GM19328 (cell line): ENCODE measurements around the gene EXOC4.

Experiments
- ATAC-seq: cut with Tn5 transposase; IDR thresholded peaks from one replicate; pipeline ENCODE4 v1.9.1; 2021; ENCODE audit warnings: mild to moderate bottlenecking, moderate library complexity; ENCODE audit not compliant: unreplicated experiment

The EXOC4 gene

DNA sequence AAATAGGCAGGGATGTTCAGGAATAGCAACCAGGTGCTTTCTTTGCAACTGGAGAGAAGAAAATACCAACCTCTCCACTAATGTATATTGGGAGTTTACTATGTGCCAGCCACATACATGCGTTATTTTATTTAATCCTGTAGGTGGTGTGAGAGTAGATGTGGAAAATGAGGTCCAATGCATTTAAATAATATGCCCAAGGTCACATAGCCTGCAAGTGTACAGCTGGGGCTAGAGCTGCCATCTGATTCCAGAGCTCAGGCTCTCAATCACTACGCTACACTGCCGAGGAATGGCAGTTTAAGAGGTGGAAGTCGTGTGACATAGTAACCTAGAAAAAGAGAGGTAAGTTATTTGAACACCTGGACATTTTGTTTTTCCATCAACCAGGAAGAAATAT, 277.0 kb downstream of the EXOC4 start:
- ATAC-seq: no peak

DNA sequence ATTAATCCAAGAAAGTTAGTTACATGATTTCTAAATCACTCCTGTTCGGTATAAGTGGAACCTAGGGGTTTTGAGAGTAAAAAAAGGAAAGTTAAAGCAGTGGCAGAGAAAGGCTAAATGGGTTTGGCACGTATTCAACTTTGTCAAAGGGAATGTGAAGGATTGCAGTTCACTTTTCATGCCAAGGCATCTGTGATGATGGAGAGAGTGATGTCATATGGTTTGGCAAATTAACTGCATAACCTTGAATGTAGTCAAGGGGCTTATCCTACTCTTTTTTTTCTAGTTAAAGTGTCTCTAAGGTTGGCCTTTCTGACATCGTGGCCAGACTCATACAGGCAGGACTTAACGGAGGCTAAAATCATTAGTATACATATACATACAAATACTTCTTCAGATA, 277.8 kb downstream of the EXOC4 start:
- ATAC-seq: no peak

DNA sequence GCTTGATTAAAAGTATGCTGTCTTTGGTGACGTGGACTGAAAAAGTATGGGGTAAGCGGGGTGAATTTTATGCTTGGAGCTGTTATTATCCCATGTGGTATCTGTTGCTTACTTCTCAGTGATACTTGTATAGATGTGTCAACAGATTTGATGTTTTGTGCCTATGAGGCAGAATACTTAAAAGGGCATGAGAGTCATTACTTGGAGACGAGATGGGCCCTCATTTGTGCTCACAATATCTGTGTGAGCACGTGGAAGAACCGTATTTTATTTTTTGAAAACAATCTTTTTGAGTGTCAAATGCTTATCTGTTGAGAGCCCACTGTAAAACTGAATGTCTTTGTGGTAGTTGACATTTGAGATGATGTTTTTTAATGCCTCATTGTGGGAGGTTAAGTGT, 281.9 kb downstream of the EXOC4 start:
- no peak for ATAC-seq

DNA sequence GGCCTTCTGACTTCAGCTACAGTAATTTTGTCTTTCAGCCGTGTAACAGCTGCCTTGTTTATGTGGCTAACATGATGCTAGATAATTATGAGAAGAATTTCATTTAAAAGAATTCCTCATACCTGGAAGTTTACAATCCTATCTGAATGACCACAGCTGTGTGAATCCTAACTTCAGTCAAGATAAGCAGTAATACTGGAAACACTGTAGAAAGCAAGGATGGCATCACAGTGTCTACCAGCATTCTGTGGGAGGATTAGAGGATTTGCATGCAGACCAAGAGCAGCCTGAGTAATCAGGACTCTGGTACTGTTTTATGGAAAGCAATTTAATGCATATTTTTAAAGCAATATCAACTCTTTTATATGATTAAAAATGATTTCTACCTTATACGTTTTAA, 282.4 kb downstream of the EXOC4 start:
- ATAC-seq: no peak

DNA sequence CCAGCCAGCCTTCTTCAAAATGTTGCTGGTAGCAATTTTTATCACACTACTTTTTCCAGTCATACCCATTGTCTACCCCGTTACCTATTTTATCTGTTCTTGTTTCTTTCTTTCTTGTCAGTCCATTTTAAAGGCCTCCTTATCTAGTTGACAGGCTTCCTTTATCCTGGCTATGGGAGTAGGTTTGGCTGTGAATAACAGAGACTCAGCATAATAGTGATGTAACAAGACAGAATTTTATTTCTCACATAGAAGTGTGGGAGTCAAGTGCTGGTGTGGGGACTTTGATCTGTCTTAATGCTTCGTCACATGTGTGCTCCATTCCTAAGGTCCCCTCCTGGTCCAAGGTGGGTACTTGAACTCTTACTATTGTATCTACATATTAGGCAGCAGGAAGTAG, 283.6 kb downstream of the EXOC4 start:
- no peak for ATAC-seq

DNA sequence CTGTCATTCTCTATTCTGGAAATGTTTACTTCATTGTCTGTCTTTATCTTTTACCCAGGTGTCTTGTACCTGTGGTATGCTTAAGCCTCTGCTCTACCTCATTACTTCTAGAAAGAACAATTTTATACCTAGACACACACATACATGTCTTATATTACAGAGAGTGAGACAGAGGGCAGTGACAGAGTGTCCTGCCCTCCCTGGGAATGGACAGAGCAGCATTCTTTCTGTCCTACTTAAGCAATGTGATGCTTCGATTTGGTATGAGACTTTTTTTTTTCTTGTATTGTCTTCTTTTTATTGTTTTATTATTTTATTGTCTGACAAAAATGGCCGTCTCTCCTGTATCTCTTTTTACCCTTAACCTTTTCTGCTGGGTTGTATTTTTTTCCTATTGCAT, 286.1 kb downstream of the EXOC4 start:
- ATAC-seq: no peak

DNA sequence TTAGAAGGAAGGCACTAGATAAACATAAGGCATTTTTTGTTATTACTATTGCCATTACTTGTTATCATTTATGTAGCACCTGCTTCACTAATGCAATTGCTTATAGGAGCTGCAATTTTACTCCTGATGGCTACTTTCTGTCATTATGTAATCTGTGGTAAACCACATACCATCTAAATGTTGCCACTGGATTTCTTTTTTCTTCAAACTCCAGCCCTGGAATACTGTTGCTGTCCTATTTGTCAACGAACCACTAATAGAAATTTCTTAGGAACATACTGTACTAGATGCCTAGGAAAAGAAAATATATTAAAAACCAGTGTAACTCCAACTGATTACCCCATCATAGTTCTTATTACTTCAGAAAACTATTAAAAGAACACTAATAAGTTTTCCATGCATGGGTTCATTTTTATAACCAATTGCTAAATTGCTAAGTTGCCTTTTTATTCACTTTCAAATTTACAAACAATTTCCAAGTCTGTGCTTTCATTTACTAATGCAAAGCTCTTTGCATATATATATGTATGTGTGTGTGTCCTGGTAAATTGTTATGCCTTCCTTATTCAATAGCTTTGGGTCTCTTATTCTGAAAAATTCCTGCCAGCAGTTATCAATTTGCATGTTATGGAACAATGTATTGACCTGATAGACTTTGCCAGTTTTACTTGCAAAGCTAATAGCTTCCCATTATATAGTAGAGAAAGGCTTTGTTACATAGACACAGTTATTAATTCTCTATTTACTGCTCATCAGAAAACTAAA, 287.4 kb downstream of the EXOC4 start:
- ATAC-seq: no peak

DNA sequence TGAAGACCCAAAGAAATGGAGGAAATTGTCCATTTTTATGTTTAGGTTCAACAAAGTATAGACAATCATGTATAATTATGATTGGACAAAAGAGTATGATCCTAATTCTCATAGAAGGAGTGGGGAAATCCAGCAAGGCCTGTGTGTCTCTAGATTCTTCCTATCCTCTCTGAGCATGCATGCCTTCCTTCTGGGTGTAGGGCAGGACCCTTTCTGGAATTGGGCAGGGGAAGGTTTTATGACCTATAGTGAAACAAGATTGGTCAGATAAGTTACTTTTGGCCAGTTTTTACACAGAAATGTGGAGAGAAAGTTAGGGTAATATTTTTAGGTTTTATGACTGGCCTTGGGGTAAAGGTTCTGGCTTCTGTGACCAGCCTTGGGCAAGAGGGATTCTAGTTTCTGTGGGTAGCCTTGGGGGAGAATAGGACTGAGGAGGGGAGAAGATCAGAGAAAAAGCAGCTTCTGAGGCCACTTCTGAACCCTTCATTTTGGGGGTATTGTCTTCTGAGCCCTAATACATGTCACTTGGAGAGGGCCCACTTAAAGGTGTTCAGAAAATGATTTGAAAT, 289.4 kb downstream of the EXOC4 start:
- ATAC-seq: no peak

DNA sequence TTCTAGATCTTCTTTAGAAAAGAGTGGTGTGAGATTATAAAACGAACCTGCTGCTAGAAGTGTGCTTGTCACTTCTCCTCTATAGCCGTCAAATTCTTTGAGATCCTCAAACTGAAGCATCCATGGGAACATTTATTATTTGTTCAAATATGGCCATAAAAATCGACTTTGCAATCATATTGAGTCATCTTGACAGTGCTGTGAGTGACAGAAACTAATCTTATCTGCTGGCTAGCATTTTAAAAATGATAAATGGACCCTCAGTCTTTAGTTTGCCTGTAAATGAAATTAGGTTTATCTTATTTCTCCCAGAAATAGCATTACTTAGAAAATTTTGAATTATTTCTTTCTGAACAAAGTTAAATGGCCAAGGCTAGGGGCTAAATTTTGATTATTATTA, 290.8 kb downstream of the EXOC4 start:
- no peak for ATAC-seq

DNA sequence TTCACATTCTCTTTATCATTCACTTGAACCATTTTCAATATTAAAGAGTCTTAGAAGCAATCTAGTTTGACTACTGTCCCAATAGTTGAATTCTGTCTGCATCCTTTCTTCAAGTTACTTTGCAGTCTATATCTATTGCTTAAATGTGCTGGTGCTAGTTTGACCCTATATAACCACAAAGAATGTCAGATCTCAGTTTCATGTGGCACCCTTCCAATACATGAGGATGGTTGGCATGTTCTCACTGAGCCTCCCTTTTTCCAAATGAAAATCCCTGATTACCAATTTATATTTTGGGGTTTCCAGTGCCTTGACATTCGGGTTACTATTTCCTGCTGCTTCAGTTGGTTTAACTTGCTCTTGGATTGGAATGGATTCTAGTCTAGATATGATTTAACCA, 292.7 kb downstream of the EXOC4 start:
- ATAC-seq: no peak

DNA sequence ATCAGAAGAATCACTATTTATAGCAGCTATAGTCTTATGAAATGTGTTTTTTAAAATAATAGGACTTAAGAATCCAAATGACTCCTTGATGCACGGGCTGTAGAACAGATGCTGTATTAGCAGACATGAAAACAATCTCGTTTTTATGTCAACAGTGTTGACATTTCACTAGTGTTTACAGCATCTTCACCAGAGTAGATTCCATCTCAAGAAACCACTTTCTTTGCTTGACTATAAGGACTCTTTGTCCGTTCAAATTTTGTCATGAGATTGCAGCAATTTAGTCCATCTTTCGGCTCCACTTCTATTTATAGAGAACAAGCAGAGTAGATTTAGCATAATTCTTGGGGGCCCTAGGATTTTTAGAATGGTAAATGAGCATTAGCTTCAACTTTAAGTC, 295.1 kb downstream of the EXOC4 start:
- no peak for ATAC-seq

DNA sequence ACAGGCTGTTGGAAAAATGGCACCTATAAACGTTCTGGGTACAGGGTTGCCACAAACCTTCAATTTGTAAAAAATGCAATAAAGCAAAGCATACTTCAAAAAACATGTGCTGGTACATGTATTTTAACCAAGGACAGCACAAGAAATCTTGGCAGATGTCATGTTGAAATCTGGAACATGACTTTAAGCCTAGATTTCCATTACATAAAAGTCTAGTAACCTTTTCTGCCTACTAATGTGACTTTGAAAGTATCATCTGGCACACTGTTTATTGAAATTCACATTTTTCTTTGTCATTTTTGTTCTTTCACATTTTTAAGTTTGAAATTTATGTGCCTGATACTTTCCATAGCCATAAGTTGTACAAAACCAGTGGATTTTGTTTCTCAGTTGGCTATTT, 296.8 kb downstream of the EXOC4 start:
- ATAC-seq: no peak

DNA sequence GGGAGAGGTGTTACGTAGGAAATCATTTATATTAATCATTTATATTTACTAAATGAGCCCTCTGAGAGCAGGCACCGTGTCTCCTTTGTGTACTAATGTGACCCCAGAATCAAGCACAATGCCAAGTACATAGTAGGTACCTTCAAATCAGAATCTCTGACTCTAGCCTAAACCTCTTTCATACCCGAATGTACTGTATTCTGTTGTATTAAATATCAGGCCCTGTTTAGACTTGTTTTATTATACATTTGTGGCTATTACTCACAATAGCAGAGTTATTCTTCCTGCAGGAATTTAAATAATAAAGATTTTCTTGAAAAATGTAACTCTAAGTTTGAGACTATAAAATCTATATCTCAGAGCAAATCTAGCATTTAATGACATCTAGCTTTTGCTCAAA, 297.3 kb downstream of the EXOC4 start:
- no peak for ATAC-seq

DNA sequence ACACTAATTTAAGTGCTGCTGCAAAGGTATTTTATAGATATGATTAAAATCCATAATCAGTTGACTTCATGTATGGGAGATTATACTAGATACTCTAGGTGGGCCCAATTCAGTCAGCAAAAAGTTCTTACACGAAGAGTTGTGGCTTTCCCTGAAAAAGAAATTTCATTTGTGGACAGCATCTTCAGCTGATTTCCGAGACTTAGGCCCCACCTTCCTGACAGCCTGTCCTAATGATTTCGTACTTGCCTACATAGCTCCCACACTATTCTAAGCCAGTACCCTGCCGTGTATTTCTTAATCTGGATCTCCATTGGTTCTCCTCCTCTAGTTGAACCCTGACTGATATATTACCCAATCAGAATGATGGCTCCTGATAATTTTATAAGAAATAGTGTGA, 297.9 kb downstream of the EXOC4 start:
- ATAC-seq: no peak

DNA sequence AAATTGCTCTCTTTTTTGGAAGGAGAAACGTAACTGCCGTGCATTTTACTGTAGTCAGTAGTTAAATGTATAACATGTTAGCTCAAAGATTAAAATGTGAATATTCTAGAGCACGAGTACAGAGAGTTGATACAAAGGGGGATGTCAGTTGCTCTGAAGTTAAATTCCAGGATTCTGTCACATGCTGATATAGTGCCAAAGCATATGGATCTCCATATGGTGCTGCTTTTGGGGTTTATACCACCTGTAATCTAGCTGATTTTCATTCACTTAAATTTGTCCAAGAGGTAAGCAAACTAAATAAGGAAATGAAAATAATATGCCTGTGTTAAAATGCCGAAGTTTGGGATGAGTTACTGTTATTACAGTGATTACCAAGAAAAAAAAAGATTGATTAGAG, 298.6 kb downstream of the EXOC4 start:
- ATAC-seq: no peak

DNA sequence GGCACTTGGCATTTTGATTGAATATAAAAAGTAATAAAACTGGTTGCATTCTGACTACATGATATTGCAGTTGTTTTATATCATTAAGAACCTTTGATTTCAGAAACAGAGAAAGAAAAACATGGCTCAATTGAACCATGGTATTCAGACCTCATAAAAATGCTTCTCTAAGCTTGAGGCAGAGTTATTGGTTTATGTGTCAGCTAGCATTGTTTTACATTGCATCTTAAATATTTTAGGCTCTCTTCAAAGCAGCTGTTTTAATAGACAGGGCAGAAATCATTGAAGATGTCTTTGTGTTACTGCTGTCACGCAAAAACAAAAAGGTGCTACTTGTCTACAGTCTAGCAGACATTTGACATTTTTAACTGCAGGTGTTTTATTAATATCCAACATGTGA, 299.2 kb downstream of the EXOC4 start:
- no peak for ATAC-seq

DNA sequence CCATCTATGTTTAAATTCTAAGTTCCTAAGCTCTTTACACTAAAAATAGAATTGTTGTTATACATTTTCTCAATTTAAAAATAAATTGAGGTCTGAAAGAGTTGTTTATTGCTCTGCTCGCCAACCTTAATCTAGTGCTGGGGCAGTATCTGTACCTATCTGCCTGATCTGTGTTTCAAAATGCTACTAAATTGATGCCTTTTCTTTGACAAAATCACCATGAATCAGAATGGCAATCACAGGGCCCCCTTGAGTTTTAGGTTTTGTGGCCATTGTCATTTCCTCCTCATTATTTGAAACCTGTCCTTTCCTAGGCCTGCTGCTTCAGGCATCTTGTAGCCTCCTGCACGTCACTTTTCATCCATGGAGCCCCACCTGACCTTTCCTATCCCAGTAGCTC, 301.5 kb downstream of the EXOC4 start:
- ATAC-seq: no peak

DNA sequence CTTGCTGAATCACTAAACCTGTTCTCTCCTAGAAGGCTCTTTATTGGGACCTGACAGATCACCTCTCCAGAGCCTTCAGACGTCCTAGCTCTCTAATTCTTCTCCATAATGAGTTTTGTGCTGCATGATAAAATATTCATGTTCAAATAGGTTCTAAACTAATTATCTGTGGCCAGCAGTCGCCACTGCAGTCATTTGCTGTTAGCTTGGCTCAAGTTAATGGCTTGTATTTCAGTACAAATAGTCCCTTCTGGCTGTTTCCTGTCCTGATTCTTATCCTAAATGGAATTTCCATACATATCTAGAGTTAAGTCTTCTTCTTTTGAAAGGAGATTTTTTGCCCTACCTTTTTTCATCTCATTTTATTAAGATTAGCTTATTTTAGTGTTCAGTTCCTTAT, 303.2 kb downstream of the EXOC4 start:
- ATAC-seq: no peak

DNA sequence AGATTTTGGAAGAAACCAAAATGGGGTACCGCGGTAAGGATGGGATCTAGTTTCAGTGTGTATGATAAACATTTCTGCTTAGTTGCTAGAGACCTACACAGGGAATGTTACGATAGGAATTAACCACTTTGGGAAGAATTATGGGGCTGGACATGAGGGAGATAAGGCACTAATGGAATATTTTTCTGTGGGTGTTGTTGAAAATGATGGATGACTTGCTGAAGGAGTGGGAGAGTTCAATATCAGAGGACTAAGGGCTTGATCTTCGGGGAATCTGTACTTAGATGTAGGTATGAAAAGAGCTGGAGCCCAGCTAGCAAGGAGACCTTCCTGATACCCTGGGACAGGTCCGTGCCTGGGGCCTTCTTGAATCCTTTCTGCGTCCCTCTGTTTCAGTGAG, 303.7 kb downstream of the EXOC4 start:
- no peak for ATAC-seq

DNA sequence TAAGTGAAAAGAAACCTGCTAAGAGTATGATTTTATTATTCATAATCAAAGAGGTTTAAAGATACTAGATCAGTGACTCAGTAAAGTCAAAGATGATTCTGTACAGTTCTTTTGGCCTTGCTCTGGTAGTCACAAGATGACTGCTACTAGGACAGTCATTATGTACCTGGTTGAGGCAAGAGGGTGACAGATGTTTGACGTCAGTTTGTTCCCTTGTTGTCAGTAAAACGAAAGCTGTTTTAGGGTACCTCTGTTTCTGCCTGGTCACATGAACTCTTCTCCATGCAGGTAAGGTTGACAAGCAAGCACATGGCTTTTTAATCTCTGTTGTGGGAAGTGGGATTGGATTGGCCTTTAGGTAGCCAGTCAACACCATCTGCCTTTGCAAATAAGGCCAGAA, 308.0 kb downstream of the EXOC4 start:
- no peak for ATAC-seq

DNA sequence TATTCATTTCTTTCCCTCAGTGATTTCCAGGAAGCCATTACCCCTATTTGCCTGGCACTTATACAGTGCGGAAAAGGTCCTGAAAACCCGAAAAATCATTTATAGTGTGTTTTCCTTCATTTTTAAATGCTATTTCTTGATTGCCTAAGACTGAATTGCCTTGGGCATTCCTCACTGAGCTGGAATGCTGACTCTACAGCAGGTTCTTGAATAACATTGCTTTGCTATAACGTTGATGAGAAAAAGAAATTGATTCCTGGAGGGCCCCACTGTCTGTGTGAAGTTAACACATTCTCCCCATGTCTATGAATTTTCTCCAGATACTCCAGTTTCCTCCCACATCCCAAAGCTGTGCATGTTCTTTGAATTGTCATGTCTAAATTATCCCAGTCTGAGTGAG, 308.5 kb downstream of the EXOC4 start:
- no peak for ATAC-seq

DNA sequence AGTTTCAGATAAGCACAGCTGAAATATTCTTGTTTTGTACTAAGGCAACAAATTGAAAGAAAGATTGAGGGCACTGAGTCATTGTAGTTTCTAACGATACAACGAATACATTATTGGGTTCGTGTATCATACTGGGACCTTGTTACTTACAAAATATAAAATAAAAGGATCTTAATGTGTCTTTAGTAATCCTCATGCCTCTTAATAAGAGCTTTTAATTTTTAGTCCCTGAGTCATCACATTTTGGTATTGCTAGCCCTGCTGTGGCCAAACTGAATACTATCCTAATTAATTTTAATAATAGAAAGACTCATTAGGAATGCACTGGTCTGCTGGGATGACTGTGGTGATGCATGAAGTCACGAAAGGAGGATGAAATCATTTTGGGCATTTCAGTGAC, 309.7 kb downstream of the EXOC4 start:
- ATAC-seq: no peak

DNA sequence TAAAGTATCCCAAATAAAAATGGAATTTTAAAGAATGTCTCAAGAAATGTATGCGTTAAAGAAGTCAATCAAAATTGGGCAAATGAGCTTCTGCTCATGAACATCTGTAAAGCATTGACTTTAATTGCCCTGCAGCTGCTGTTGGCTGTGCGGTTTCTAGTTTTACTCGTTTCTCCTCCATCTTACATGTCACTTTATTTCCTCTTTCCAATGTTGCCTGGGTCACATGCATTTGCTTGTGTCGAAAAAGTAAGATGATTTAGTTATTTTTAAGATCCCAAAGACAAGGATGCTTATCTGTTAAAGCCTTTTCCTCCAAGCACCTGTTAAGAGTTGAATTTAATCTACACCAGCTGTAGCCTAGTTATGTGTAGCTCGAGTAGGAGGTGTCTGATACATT, 310.4 kb downstream of the EXOC4 start:
- no peak for ATAC-seq
